Measurements from ENCODE around the gene FBXO38. TPM values are rescaled to one million over a fixed set of nuclear protein-coding genes. Genes with fewer than 3 reads are reported as not detected.

Gene FBXO38
- total and polyA plus RNA-seq, 2 of the 13 experiments (the other 11 are each of a cell fraction or from before 2014, with no cell fraction given), result 24.8 to 35.9 TPM

DNA sequence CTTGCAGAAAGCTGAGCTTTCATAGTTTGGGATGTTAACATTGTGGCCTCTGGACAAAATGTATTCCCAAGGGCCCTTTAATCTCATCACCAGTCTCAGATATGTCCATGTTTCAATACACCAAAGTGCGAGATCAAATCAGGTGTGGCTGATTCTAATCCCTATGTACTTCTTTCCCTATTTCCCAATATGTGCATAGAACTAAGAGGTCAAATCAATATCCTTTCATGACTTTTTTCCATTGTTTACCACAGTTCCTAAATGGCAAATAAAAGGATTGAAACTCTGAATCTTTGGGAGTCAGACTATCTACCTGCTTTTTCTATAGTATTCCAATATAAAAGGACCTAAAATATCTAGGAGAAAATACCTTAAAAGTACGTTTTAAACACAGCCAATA is 105.0 kb downstream of the FBXO38 start (continued):
- TF ChIP-seq, protein P1, sequence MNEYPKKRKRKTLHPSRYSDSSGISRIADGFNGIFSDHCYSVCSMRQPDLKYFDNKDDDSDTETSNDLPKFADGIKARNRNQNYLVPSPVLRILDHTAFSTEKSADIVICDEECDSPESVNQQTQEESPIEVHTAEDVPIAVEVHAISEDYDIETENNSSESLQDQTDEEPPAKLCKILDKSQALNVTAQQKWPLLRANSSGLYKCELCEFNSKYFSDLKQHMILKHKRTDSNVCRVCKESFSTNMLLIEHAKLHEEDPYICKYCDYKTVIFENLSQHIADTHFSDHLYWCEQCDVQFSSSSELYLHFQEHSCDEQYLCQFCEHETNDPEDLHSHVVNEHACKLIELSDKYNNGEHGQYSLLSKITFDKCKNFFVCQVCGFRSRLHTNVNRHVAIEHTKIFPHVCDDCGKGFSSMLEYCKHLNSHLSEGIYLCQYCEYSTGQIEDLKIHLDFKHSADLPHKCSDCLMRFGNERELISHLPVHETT (CRISPR knock-in tag; conservative IDR thresholded peaks at IDR 0.05), result no peak
- TF ChIP-seq RXRB (CRISPR knock-in tag; IDR thresholded peaks at IDR 0.05; ENCODE audit: borderline replicate concordance) (0 out of 2 replicates have a peak, but pooled peaks have one; percentile 52), CEBPB (IDR thresholded peaks at IDR 0.05; ENCODE audit: borderline replicate concordance, low read depth, low read length) (peak; percentile 53; the same call in 1 of the 2 replicates), SOX13 (IDR thresholded peaks at IDR 0.05) (no peak), SOX13 (CRISPR knock-in tag; conservative IDR thresholded peaks at IDR 0.05 in 1 of 2, IDR thresholded peaks at IDR 0.05 in 1 of 2) (peak in 1 of 2 experiments; percentile 63; a peak in 2 of 4 replicates), NR2F2 (IDR thresholded peaks at IDR 0.05; ENCODE audit: borderline replicate concordance, low read depth) (peak; percentile 91), HNRNPH1 (optimal IDR thresholded peaks at IDR 0.05; ENCODE audit: low read depth, low read length) (no peak), ZNF615 (CRISPR knock-in tag; IDR thresholded peaks at IDR 0.05; ENCODE audit: borderline replicate concordance) (no peak), HMG20A (CRISPR knock-in tag; IDR thresholded peaks at IDR 0.05; ENCODE audit: borderline replicate concordance) (0 out of 2 replicates have a peak, but pooled peaks have one; percentile 32), FOXJ3 (CRISPR knock-in tag; IDR thresholded peaks at IDR 0.05; ENCODE audit: borderline replicate concordance) (peak; percentile 75; the same call in 1 of the 2 replicates), ZNF441 (CRISPR knock-in tag; IDR thresholded peaks at IDR 0.05; ENCODE audit: borderline replicate concordance) (no peak), ZBTB42 (CRISPR knock-in tag; IDR thresholded peaks at IDR 0.05) (no peak)
- TF ChIP-seq, protein P2, sequence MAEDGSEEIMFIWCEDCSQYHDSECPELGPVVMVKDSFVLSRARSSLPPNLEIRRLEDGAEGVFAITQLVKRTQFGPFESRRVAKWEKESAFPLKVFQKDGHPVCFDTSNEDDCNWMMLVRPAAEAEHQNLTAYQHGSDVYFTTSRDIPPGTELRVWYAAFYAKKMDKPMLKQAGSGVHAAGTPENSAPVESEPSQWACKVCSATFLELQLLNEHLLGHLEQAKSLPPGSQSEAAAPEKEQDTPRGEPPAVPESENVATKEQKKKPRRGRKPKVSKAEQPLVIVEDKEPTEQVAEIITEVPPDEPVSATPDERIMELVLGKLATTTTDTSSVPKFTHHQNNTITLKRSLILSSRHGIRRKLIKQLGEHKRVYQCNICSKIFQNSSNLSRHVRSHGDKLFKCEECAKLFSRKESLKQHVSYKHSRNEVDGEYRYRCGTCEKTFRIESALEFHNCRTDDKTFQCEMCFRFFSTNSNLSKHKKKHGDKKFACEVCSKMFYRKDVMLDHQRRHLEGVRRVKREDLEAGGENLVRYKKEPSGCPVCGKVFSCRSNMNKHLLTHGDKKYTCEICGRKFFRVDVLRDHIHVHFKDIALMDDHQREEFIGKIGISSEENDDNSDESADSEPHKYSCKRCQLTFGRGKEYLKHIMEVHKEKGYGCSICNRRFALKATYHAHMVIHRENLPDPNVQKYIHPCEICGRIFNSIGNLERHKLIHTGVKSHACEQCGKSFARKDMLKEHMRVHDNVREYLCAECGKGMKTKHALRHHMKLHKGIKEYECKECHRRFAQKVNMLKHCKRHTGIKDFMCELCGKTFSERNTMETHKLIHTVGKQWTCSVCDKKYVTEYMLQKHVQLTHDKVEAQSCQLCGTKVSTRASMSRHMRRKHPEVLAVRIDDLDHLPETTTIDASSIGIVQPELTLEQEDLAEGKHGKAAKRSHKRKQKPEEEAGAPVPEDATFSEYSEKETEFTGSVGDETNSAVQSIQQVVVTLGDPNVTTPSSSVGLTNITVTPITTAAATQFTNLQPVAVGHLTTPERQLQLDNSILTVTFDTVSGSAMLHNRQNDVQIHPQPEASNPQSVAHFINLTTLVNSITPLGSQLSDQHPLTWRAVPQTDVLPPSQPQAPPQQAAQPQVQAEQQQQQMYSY (CRISPR knock-in tag; IDR thresholded peaks at IDR 0.05), result no peak
- TF ChIP-seq, protein P3, sequence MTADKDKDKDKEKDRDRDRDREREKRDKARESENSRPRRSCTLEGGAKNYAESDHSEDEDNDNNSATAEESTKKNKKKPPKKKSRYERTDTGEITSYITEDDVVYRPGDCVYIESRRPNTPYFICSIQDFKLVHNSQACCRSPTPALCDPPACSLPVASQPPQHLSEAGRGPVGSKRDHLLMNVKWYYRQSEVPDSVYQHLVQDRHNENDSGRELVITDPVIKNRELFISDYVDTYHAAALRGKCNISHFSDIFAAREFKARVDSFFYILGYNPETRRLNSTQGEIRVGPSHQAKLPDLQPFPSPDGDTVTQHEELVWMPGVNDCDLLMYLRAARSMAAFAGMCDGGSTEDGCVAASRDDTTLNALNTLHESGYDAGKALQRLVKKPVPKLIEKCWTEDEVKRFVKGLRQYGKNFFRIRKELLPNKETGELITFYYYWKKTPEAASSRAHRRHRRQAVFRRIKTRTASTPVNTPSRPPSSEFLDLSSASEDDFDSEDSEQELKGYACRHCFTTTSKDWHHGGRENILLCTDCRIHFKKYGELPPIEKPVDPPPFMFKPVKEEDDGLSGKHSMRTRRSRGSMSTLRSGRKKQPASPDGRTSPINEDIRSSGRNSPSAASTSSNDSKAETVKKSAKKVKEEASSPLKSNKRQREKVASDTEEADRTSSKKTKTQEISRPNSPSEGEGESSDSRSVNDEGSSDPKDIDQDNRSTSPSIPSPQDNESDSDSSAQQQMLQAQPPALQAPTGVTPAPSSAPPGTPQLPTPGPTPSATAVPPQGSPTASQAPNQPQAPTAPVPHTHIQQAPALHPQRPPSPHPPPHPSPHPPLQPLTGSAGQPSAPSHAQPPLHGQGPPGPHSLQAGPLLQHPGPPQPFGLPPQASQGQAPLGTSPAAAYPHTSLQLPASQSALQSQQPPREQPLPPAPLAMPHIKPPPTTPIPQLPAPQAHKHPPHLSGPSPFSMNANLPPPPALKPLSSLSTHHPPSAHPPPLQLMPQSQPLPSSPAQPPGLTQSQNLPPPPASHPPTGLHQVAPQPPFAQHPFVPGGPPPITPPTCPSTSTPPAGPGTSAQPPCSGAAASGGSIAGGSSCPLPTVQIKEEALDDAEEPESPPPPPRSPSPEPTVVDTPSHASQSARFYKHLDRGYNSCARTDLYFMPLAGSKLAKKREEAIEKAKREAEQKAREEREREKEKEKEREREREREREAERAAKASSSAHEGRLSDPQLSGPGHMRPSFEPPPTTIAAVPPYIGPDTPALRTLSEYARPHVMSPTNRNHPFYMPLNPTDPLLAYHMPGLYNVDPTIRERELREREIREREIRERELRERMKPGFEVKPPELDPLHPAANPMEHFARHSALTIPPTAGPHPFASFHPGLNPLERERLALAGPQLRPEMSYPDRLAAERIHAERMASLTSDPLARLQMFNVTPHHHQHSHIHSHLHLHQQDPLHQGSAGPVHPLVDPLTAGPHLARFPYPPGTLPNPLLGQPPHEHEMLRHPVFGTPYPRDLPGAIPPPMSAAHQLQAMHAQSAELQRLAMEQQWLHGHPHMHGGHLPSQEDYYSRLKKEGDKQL (CRISPR knock-in tag; IDR thresholded peaks at IDR 0.05; ENCODE audit: low read depth), result peak; percentile 66; the same call in 1 of the 2 replicates
- TF ChIP-seq, protein P4, sequence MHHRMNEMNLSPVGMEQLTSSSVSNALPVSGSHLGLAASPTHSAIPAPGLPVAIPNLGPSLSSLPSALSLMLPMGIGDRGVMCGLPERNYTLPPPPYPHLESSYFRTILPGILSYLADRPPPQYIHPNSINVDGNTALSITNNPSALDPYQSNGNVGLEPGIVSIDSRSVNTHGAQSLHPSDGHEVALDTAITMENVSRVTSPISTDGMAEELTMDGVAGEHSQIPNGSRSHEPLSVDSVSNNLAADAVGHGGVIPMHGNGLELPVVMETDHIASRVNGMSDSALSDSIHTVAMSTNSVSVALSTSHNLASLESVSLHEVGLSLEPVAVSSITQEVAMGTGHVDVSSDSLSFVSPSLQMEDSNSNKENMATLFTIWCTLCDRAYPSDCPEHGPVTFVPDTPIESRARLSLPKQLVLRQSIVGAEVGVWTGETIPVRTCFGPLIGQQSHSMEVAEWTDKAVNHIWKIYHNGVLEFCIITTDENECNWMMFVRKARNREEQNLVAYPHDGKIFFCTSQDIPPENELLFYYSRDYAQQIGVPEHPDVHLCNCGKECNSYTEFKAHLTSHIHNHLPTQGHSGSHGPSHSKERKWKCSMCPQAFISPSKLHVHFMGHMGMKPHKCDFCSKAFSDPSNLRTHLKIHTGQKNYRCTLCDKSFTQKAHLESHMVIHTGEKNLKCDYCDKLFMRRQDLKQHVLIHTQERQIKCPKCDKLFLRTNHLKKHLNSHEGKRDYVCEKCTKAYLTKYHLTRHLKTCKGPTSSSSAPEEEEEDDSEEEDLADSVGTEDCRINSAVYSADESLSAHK (CRISPR knock-in tag; IDR thresholded peaks at IDR 0.05; ENCODE audit: borderline replicate concordance), result no peak
- TF ChIP-seq, protein P5, sequence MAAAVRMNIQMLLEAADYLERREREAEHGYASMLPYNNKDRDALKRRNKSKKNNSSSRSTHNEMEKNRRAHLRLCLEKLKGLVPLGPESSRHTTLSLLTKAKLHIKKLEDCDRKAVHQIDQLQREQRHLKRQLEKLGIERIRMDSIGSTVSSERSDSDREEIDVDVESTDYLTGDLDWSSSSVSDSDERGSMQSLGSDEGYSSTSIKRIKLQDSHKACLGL (CRISPR knock-in tag; IDR thresholded peaks at IDR 0.05), result no peak

Data from HepG2 (cell line).